Putamen (tissue), 1 donor: ENCODE measurements around the gene DNAAF5.
A peak's percentile ranks its signal among the peaks of the same experiment; 100 is the strongest.

Source experiments
- DNase-seq: peaks from one replicate; pipeline ENCODE4 v3.0.0-alpha.2; 2016; ENCODE audit warnings: low spot score

Gene DNAAF5

GRCh38 chr7:707296-708000 is 19.1 kb upstream of the DNAAF5 start:
- no peak for DNase-seq

- DNase-seq: no peak
Observed at GRCh38 chr7:710161-710560, 16.3 kb upstream of the DNAAF5 start.

- no peak for DNase-seq
Observed at GRCh38 chr7:711093-711921, 15.2 kb upstream of the DNAAF5 start.

GRCh38 chr7:711922-712380 is 14.5 kb upstream of the DNAAF5 start:
- no peak for DNase-seq

- no peak for DNase-seq
Observed at GRCh38 chr7:712381-713138, 13.9 kb upstream of the DNAAF5 start.

GRCh38 chr7:713139-713457 is 13.4 kb upstream of the DNAAF5 start:
- no peak for DNase-seq

GRCh38 chr7:713488-714230 is 12.8 kb upstream of the DNAAF5 start:
- DNase-seq: no peak

GRCh38 chr7:714251-714671 is 12.2 kb upstream of the DNAAF5 start:
- DNase-seq: no peak

- DNase-seq: no peak
Observed at GRCh38 chr7:716222-716621, 10.3 kb upstream of the DNAAF5 start.

GRCh38 chr7:716636-717035 is 9.9 kb upstream of the DNAAF5 start:
- DNase-seq: no peak

- DNase-seq: no peak
Observed at GRCh38 chr7:721619-722248, 4.8 kb upstream of the DNAAF5 start.

GRCh38 chr7:723541-723940 is 3.0 kb upstream of the DNAAF5 start:
- no peak for DNase-seq

- no peak for DNase-seq
Observed at GRCh38 chr7:724298-724697, 2.2 kb upstream of the DNAAF5 start.

- DNase-seq: no peak
Observed at GRCh38 chr7:725223-726005, 1.1 kb upstream of the DNAAF5 start.

GRCh38 chr7:726854-727103 is 280 bp downstream of the DNAAF5 start:
- DNase-seq: no peak

- peak; percentile 27 for DNase-seq
Observed at GRCh38 chr7:727104-727805, 756 bp downstream of the DNAAF5 start, which contains the start of gene PRKAR1B. Gene PRKAR1B, minus strand, starts transcription at chr7:727281. Its CDS starts 15,776 bp downstream, at chr7:711505.

- no peak for DNase-seq
Observed at GRCh38 chr7:727806-728460, 1.4 kb downstream of the DNAAF5 start.

- DNase-seq: no peak
Observed at GRCh38 chr7:728602-729001, 2.1 kb downstream of the DNAAF5 start.

- no peak for DNase-seq
Observed at GRCh38 chr7:729140-730000, 2.9 kb downstream of the DNAAF5 start.
